Astrocyte (in vitro differentiated cells and primary cell): Measurements from ENCODE around the gene GJD4.

Experiments
- EZH2 ChIP-seq: IDR thresholded peaks from 2 replicates; pipeline ENCODE4 v1.6.1; 2012; ENCODE audit warnings: mild to moderate bottlenecking, low read length, inconsistent platforms; ENCODE audit not compliant: insufficient read depth
- TF ChIP-seq, protein P1 (sequence below): IDR thresholded peaks from 2 replicates; pipeline ENCODE4 v1.5.1; 2011; ENCODE audit warnings: low read depth, mild to moderate bottlenecking, inconsistent platforms, low read length, moderate library complexity; ENCODE audit not compliant: insufficient read depth

DNA sequence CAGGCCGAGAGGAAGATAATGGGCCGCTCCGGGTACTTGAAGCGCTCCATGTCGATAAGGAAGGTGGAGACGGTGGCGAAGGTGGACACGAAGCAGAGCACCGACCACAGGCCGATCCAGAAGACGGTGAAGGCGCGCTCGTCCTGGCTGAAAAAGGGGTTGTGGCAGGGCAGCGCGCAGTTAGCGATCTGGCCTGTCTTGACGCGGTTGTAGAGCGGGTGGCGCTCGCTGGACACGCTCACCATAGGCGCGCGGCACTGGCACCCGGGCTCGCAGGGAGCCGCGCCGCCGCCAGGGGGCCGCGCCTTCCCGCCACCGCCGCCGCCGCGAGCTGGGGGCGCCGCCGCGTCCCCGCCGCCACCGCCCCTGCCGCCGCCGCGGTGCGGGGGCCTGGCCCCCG lies 35.3 kb downstream of the GJD4 start:
- TF ChIP-seq, protein P1, sequence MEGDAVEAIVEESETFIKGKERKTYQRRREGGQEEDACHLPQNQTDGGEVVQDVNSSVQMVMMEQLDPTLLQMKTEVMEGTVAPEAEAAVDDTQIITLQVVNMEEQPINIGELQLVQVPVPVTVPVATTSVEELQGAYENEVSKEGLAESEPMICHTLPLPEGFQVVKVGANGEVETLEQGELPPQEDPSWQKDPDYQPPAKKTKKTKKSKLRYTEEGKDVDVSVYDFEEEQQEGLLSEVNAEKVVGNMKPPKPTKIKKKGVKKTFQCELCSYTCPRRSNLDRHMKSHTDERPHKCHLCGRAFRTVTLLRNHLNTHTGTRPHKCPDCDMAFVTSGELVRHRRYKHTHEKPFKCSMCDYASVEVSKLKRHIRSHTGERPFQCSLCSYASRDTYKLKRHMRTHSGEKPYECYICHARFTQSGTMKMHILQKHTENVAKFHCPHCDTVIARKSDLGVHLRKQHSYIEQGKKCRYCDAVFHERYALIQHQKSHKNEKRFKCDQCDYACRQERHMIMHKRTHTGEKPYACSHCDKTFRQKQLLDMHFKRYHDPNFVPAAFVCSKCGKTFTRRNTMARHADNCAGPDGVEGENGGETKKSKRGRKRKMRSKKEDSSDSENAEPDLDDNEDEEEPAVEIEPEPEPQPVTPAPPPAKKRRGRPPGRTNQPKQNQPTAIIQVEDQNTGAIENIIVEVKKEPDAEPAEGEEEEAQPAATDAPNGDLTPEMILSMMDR, result no peak
- no peak for TF ChIP-seq EZH2
